Stimulated activated CD8-positive, alpha-beta memory T cell treated with anti-CD3 and anti-CD28 coated beads, Interleukin-7, amount 100 ng/mL, for 4 hours (primary cell): ENCODE data around the gene ERC2.

Source experiments
- DNase-seq, 2 donors: peaks; one replicate each; pipeline ENCODE4 v3.0.0-alpha.2; 2020; ENCODE audit warnings: low read depth in 2 of 2

Gene ERC2

GRCh38 chr3:55592572-55592971, 875.7 kb downstream of the ERC2 start:
- no peak for DNase-seq

- no peak for DNase-seq
Measured at GRCh38 chr3:55591888-55592287, 876.4 kb downstream of the ERC2 start.

- no peak for DNase-seq
Measured at GRCh38 chr3:55588146-55588765, 880.0 kb downstream of the ERC2 start.

GRCh38 chr3:55585856-55586255, 882.4 kb downstream of the ERC2 start:
- no peak for DNase-seq

- no peak for DNase-seq
Measured at GRCh38 chr3:55584716-55585368, 883.4 kb downstream of the ERC2 start.

GRCh38 chr3:55584030-55584429, 884.2 kb downstream of the ERC2 start:
- DNase-seq = no peak

GRCh38 chr3:55583475-55583874, 884.8 kb downstream of the ERC2 start:
- no peak for DNase-seq

GRCh38 chr3:55579496-55579895, 888.8 kb downstream of the ERC2 start:
- no peak for DNase-seq

- no peak for DNase-seq
Measured at GRCh38 chr3:55576621-55577388, 891.5 kb downstream of the ERC2 start.

- DNase-seq = no peak
Measured at GRCh38 chr3:55574671-55575070, 893.6 kb downstream of the ERC2 start.

- DNase-seq = no peak
Measured at GRCh38 chr3:55572816-55573215, 895.5 kb downstream of the ERC2 start.

- no peak for DNase-seq
Measured at GRCh38 chr3:55571913-55572312, 896.4 kb downstream of the ERC2 start.

- DNase-seq = no peak
Measured at GRCh38 chr3:55571216-55571813, 897.0 kb downstream of the ERC2 start.

- DNase-seq = no peak
Measured at GRCh38 chr3:55570271-55570711, 898.0 kb downstream of the ERC2 start.

GRCh38 chr3:55569033-55569599, 899.2 kb downstream of the ERC2 start:
- no peak for DNase-seq

- no peak for DNase-seq
Measured at GRCh38 chr3:55567615-55568014, 900.7 kb downstream of the ERC2 start.

GRCh38 chr3:55567121-55567520, 901.1 kb downstream of the ERC2 start:
- no peak for DNase-seq

GRCh38 chr3:55565521-55565920, 902.7 kb downstream of the ERC2 start:
- DNase-seq = no peak

GRCh38 chr3:55564726-55565125, 903.5 kb downstream of the ERC2 start:
- no peak for DNase-seq

- no peak for DNase-seq
Measured at GRCh38 chr3:55562700-55563099, 905.6 kb downstream of the ERC2 start.

- no peak for DNase-seq
Measured at GRCh38 chr3:55559500-55560423, 908.5 kb downstream of the ERC2 start.
